ES-I3 (cell line): Measurements from ENCODE around the gene GOLGA8S.
"Not testable (repeated sequence)": the region's sequence is repeated elsewhere in the genome, so short reads cannot be mapped to it uniquely, and the experiment has no call there.

Source experiments
- H3K36me3 ChIP-seq: 2 replicates; pipeline ENCODE4 v1.6.1; 2013; ENCODE audit warnings: mild to moderate bottlenecking, low read length, control low read depth, moderate library complexity; ENCODE audit not compliant: insufficient read depth
- H3K4me1 ChIP-seq: 2 replicates; pipeline ENCODE4 v1.6.1; 2013; ENCODE audit warnings: mild to moderate bottlenecking, control low read depth, low read length; ENCODE audit not compliant: insufficient read depth
- H3K9ac ChIP-seq: 2 replicates; pipeline ENCODE4 v1.6.1; 2013; ENCODE audit warnings: low read depth, mild to moderate bottlenecking, low read length, moderate library complexity
- H3K9me3 ChIP-seq: 2 replicates; pipeline ENCODE4 v1.6.1; 2013; ENCODE audit warnings: mild to moderate bottlenecking, low read length, moderate library complexity; ENCODE audit not compliant: control insufficient read depth, insufficient read depth

The GOLGA8S gene, protein sequence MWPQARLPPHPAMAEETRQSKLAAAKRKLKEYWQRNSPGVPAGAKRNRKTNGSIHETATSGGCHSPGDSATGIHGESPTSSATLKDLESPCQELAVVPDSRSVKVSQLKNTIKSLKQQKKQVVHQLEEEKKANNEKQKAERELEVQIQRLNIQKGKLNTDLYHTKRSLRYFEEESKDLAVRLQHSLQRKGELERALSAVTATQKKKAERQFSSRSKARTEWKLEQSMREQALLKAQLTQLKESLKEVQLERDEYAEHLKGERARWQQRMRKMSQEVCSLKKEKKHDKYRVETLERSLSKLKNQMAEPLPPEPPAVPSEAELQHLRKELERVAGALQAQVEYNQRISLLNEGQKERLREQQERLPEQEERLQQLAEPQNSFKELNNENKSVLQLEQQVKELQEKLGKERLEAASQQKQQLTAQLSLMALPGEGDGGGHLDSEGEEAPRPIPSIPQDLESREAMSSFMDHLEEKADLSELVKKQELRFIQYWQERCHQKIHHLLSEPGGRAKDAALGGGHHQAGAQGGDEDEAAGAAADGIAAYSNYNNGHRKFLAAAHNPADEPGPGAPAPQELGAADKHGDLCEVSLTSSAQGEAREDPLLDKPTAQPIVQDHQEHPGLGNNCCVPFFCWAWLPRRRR

DNA sequence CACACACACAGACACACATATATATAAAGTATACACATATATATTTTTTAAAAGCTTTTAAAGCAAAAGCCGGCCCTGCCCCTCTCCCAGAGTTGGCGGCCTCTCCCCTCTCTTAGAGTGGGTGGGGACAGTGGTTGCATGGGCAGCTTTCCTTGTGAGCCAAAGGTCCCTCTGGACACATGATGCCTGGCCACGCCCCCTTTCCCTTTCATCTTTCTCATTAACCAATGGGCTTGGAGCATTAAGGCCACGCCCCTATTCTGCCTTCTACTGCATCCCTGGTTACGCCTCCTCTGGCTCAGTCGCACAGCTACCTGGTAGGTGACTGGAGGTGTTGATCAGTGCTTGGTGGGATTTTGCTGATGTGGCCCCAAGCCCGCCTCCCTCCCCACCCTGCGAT, at the start of gene GOLGA8S:
Gene GOLGA8S (plus strand): TSS at position 301 of the 400 bp plus-strand sequence. CDS start 62 bp downstream, at position 363.
- H3K36me3 ChIP-seq: not testable (repeated sequence)

DNA sequence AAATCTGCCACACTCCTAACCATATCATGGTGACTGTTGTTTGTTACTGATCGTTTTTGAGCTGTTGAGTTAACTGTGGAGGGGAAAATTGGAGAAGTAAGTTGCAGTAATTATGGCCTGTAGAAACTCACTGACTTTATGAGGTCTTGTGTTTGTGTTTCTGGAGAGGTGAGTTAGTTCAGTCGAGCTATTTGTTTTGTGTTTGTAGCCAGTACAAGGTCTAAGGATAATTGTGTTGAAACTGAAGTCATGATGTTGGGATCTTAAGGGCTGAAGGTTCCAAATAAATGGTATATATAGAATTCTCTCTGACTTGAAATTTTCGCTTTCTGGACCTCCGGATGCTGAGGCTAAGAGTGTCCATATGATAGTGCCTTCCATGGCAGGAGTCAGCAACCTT, 49.7 kb upstream of the GOLGA8S start:
- not testable (repeated sequence) for H3K4me1 ChIP-seq, H3K36me3 ChIP-seq, H3K9me3 ChIP-seq
- peak overlapping the region; percentile 53; the same call in 1 of the 2 replicates for H3K9ac ChIP-seq

More for the DNA sequence above, at the start of gene GOLGA8S:
- H3K9ac ChIP-seq, H3K9me3 ChIP-seq, H3K4me1 ChIP-seq: not testable (repeated sequence)

DNA sequence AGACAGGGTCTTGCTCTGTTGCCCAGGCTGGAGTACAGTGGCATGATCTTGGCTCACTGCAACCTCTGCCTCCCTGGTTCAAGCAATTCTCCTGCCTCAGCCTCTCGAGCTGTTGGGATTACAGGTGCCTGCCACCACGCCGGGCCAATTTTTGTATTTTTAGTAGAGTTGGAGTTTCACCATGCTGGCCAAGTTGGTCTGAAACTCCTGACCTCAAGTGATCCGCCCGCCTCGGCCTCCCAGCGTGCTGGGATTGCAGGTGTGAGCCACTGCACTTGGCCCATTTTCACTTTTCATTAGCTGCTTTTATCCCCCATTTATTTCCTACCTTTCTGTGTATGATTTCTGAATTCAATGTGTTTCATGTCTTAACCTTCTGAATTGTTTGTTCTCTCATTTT, 48.6 kb upstream of the GOLGA8S start:
- not testable (repeated sequence) for H3K36me3 ChIP-seq, H3K9me3 ChIP-seq, H3K4me1 ChIP-seq, H3K9ac ChIP-seq

DNA sequence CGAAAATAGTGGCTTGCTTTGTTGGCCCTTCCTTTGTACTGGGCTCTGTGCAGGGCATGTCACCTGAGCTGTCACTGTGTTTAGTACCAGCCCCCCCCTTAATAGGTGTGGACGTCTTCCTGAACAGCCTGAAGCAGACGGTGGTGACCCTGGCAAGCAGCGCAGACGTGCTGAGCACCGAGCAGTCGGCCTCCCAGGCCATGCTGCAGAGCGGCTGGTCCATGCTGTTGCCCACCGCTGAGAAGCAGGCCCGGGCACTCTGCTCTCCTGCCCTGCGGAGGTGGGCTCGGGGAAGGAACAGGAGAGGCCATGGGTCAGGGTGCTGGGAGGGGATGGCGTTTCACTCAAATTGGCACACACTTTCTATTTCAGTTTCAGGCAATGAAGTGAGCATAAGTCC, 43.3 kb upstream of the GOLGA8S start:
- not testable (repeated sequence) for H3K4me1 ChIP-seq, H3K36me3 ChIP-seq, H3K9ac ChIP-seq, H3K9me3 ChIP-seq

DNA sequence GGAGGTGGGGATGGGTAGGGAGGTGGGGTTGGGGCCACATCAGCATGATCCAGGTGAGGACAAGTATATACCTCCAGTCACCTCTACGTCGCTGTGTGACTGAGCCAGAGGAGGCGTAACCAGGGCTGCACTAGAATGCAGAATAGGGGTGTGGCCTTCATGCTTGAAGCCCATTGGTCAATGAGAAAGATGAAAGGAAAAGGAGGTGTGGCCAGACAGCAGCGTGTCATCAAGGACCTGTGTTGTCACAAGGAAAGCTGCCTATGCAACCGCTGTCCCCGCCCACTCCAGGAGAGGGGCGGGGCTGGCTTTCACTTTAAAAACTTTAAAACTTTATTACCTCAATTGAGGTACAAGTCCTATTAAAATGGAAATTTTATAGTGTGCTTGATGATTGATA, 20.5 kb upstream of the GOLGA8S start, which contains the start of gene GOLGA6L26:
Gene GOLGA6L26 (minus strand): TSS at position 101 of the 400 bp plus-strand sequence. CDS start 61 bp downstream, at position 40.
- not testable (repeated sequence) for H3K36me3 ChIP-seq, H3K9ac ChIP-seq, H3K4me1 ChIP-seq, H3K9me3 ChIP-seq

DNA sequence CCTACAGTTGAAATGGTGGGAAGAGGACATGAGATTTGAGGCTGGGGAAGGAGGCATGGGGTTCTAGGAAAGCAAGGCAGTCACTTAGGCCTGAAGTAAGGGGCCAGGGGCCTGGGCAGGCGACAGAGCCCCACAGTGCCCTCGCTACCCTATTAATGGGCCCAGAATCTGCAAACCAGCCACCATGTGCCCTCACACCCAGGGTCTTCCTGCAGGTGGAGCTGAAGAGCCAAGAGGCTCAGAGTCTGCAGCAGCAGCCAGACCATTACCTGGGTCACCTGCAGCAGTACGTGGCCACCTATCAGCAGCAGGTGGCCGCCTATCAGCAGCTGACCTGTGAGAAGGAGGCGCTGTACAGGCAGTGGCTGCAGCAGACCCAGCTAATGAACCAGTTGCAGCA, 8.1 kb downstream of the GOLGA8S start:
- not testable (repeated sequence) for H3K36me3 ChIP-seq, H3K4me1 ChIP-seq, H3K9me3 ChIP-seq, H3K9ac ChIP-seq

DNA sequence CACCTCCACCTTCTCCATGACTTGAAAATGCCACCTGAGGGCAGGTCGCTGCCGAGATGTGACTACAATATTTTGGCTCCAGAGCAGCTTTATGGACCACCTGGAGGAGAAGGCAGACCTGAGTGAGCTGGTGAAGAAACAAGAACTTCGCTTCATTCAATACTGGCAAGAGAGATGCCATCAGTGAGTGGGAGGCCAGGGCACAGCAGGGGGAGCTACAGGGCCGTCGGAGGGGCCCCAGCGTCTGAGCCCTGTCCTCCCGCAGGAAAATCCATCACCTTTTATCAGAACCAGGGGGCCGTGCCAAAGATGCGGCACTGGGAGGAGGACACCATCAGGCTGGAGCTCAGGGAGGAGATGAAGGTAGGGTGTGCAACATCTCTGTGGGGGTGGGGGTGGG, 9.7 kb downstream of the GOLGA8S start:
- not testable (repeated sequence) for H3K9me3 ChIP-seq, H3K9ac ChIP-seq, H3K4me1 ChIP-seq, H3K36me3 ChIP-seq

DNA sequence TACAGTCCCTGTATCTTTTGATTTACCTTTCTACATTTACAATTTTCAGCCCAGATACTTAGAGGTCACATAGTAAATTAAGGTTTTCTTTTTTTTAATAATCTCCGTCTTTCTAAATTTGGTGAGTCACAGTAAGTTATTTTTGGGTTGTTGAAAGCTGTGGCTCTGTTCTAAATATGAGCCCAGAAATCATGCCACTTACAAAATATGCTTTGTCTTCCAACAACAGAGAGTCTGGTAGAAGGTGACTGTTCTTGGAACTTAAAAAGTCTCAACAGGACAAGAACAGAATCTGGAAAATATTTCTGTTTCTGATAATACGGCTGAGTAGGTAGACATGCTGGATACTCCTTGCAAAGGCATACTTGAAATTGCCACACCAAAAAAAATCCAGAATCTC, 16.0 kb downstream of the GOLGA8S start:
- Histone ChIP-seq H3K9me3 (no peaks in the 10 kb centered on the region), H3K36me3 (no peaks in the 10 kb centered on the region), H3K9ac (no peak overlapping the region), H3K4me1 (peaks cover 8% of the 10 kb centered on the region; the same call in 1 of the 2 replicates)

DNA sequence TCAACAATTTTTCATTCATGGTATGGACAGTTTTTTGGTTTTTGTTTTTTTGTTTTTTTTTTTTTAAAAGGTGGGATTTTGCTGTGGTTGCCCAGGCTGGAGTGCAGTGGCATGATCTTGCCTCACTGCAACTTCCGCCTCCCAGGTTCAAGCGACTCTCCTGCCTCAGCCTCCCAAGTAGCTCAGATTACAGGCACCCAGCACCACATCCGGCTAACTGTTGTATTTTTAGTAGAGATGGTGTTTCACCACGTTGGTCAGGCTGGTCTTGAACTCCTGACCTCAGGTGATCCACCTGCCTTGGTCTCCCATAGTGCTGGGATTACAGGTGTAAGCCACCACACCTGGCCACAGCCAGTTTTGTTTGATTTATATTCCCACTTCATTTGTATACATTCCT, 16.6 kb downstream of the GOLGA8S start:
- not testable (repeated sequence) for H3K9ac ChIP-seq, H3K4me1 ChIP-seq

DNA sequence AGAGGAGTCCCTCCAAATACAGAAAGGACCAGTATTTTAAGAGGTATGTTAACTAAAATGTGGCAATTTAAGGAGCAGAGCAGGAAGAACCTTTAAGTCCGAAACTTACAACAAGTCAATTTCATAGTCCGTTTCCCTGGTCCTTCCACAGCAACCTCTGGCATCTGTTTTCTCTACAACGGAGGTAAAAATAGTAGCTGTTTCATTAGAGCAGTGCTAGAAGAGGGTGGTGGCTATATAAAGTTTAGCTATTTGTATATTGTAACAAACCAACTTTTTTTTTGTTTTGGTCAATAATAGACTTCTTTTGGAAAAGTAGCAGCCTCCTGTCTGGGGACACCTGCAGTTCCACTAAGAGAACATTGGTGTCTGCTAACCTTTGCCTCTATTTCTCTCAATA, 17.3 kb downstream of the GOLGA8S start:
- H3K9me3 ChIP-seq, H3K9ac ChIP-seq, H3K36me3 ChIP-seq, H3K4me1 ChIP-seq: not testable (repeated sequence)

More for the DNA sequence above, 16.6 kb downstream of the GOLGA8S start:
- not testable (repeated sequence) for H3K36me3 ChIP-seq, H3K9me3 ChIP-seq

DNA sequence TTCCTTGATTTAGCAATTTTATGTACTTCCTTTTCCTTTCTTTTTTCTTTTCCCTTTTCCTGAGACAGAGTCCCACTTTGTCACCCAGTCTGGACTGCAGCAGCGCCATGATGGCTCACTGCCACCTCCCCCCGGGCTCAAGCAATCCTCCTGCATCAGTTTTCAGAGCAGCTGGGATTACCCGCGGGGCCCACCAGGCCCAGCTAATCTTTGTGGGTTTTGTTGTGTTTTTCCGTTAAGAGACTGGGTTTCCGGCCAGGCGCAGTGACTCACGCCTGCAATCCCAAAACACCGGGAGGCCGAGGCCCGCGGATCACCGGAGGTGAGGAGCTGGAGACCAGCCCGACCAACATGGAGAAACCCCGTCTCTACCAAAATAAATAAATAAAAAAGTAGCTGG, 17.7 kb downstream of the GOLGA8S start:
- H3K9me3 ChIP-seq: no peaks in the 10 kb centered on the region
- H3K9ac ChIP-seq: no peak overlapping the region; the same call in 1 of the 2 replicates
- no peaks in the 10 kb centered on the region for H3K36me3 ChIP-seq
- H3K4me1 ChIP-seq: peaks cover 8% of the 10 kb centered on the region; the same call in 1 of the 2 replicates

DNA sequence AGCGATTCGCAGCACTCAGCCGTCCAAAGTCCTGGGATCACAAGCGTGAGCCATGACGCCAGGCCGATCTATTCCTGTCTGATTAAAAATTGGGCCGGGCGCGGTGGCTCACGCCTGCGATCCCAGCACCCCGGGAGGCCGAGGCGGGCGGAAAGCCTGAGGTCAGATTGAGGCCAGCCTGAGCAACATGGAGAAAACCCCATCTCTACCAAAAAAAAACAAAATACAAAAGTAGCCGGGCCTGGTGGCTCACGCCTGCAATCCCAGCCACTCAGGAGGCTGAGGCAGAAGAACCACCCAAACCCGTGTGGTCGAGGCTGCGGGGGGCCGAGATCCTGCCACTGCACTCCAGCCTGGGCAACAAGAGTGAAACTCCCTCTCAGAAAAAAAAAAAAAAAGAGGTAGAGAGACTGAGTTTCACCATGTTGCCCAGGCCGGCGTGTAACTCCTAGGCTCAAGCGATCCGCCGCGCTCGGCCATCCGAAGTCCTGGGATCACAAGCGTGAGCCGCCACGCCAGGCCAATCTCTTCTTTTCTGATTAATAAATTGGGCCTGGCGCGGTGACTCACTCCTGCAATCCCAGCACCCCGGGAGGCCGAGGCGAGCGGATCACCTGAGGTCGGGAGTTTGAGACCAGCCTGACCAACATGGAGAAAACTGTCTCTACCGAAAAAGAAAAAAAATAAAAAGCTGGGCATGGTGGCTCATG, 18.5 kb downstream of the GOLGA8S start:
- not testable (repeated sequence) for H3K9me3 ChIP-seq, H3K4me1 ChIP-seq, H3K36me3 ChIP-seq, H3K9ac ChIP-seq

DNA sequence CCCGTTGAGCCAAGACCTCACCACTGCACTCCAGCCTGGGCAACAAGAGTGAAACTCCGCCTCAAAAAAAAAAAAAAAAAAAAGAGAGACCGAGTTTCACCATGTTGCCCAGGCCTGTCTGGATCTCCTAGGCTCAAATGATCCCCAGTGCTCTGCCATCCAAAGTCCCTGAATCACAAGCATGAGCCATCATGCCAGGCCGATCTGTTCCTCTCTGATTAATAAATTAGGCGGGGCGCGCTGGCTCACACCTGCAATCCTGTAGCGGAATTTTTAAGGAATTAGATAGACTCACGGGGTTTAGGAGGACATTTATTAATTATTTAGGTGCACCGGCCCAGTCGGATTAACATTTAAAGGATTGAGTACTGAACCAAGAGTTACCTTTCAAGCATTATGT, 19.7 kb downstream of the GOLGA8S start:
- not testable (repeated sequence) for H3K9me3 ChIP-seq, H3K36me3 ChIP-seq, H3K4me1 ChIP-seq, H3K9ac ChIP-seq

DNA sequence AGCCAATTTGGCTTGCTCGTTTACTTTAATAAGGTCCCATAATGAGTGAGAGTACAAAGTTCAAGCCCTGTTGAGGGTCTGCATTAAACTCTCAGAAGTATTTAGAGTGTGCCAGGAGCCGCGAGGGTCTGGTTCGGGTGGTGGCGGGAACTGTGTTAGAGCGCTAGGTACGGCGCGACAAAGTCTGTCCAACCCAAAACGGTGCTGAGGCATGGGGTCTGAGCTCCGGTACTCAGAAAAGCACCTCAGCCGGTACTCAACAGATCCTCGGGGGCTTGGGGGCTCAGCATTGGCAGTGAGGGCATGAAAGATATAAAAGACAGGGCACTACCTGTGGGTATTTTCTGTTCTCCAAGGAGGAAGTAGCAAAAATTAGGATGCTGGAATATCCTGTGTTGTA, 24.4 kb downstream of the GOLGA8S start:
- not testable (repeated sequence) for H3K4me1 ChIP-seq

DNA sequence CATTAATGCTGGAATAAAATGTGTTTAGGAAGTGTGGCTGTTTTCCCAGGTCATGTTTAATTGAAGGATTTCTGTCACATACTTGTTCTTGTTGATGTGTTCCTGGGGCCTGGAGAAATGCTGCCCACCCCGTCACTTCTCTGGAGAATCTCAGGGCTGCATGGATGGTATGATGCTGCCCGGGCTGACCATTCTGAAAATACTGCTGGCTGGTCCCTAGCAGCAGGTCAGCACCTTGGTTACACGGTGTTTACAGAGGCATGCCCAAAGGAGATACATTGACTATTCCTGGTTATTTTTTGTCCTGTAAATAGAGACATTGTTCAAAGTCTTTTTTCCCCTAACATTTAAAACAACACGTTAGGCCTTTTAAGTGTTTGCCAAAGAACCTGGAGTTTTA, 26.2 kb downstream of the GOLGA8S start:
- H3K36me3 ChIP-seq, H3K9ac ChIP-seq, H3K4me1 ChIP-seq, H3K9me3 ChIP-seq: not testable (repeated sequence)

More for the DNA sequence above, 24.4 kb downstream of the GOLGA8S start:
- not testable (repeated sequence) for H3K9ac ChIP-seq, H3K36me3 ChIP-seq, H3K9me3 ChIP-seq
